GM19328 (cell line): Measurements from ENCODE around the gene THSD4.

Experiments used
- ATAC-seq: cut with Tn5 transposase; IDR thresholded peaks from one replicate; pipeline ENCODE4 v1.9.1; 2021; ENCODE audit warnings: mild to moderate bottlenecking, moderate library complexity; ENCODE audit not compliant: unreplicated experiment

Gene THSD4

GRCh38 chr15:71336671-71337070, 221.4 kb downstream of the THSD4 start:
- no peak for ATAC-seq

DNA sequence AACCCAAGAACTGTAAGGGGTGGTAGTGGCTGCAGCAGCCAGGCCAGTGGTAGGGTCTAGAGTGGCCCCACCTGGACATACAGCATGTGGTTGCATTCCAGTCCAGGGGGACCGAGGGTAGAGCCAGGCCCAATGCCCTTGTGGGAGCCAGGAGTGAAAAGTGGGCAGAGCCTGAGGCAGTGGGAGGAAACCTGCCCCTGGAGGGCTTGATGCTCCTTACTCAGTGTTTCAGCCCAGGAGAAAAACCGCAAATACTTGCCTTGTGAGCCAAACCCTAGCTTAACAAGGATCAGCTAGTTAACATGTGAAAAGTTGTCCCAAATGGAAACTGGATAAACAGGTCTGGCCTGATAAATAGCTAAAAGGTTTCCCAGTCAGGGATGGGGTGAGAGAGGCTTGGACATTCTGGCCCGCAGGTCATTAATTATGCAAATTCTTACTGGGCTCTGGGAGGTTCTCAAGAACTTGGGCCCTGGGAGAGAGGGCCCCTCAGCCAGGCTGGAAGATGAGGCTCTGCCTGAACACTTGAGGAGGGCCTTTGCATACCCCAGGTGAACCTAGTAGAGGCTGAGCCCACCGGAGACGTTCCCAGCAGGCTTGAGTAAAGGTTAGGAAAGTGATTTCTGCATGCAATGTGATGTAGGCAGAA, 222.1 kb downstream of the THSD4 start:
- no peak for ATAC-seq

GRCh38 chr15:71338265-71338664, 223.0 kb downstream of the THSD4 start:
- no peak for ATAC-seq

DNA sequence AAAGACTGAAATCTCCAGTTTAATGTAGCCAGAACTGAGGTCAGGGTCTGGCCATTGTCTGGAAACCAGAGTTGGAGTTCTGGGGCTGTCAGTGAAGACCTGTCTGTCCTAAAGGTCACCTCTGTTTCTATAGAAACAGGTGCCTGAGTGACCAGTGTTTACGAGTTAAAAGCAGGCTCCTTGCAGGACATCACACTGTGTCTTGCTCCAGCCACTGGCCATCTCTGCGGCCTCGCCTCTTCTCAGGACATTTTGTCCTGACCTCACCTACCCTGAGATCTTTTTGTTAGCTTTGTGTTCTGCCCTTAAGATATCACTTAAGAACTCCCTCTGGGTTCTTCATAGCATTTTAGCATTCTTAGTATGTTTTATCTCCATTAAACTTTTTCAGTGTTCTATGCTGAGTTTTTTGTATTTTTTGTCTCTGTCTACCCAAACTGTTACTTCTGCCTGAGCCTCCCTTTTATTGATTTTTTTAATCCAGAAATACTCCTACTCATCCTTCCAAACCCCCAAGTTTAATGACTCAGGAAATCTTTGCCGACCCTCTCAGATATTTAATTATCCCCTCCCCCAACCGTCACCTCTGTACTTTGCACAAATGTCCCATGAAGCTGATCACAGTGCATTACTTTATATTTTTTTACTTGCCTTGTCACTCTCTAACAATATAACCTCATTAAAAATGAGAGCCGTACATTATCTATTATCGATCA, 223.7 kb downstream of the THSD4 start:
- ATAC-seq: no peak

- ATAC-seq: no peak
Observed at GRCh38 chr15:71341811-71342550, 226.7 kb downstream of the THSD4 start.

DNA sequence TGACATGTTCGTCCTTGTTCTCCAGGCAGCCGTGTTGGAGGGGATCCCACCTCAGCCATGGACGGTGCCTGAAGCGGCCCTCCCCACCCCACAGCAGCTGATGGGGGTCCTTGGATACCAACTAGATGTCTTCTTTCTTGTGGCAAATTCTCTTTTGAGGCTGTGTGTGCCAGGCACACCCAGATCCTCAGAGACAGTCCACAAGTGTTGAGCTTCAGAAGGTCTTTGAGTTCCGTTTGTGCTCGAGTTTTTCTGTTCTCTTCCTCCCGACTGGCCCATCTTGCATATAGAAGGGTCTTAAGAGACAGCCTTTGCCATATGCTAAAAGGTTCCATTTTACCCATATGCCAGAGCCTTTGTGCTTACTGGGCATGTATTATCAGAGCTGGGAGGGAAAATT, 227.4 kb downstream of the THSD4 start:
- ATAC-seq: no peak

DNA sequence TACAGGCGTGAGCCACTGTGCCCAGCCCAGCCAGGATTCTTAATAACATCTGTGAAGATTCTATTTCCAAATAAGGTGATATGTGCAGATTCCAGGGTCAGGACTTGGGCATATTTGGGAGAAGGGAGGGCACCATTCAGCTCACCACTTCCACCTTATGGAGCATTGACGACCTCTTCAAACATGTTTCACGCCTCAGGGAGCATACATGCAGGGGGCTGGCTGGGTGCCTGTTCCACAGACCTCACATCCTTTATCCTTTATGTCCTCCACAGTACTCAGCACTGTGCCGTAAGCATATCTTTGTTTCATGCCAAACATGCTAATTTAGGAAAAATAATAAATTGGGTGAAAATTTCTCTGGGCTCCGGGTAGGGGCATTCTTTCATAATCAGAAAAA, 229.0 kb downstream of the THSD4 start:
- ATAC-seq: no peak

DNA sequence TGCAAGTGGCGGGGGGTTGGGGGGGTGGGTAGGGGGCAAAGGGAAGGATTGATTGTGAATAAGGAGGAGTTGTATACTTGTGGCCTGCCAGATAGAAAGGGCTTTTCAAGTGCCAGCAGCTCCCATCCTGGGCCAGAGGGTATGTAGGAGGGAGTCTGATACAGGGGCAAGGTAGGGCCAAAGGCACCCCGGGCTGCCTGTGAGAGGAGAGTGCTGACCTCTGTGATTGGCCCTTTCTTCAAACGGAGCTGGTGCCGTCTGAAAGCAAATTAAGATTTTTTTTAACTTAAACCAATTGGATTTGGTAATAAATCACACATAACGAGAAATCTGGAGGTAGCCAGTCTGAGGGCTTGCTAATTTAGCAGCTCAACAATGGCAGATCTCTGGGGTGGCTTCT, 229.9 kb downstream of the THSD4 start:
- ATAC-seq: no peak

GRCh38 chr15:71346464-71346863, 231.2 kb downstream of the THSD4 start:
- ATAC-seq: no peak

DNA sequence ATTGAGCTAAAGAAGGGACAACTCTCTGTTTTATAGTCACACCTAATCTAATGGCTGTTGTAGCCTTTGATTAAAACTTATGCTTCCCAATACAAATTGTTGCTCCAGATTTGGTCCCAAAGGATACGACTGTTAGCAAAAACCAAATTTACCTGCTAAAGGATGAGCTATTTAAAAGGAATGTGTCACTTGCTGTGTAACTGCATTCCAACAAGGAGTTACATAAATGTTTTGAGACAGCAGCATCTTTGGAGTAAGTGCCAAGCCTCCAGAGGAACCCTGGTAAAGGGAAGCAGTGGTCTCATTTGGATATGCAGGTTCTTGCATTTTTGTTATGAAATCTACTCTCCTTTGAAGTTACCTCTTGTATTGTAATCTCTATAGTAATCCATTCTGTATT, 233.3 kb downstream of the THSD4 start:
- ATAC-seq: no peak

DNA sequence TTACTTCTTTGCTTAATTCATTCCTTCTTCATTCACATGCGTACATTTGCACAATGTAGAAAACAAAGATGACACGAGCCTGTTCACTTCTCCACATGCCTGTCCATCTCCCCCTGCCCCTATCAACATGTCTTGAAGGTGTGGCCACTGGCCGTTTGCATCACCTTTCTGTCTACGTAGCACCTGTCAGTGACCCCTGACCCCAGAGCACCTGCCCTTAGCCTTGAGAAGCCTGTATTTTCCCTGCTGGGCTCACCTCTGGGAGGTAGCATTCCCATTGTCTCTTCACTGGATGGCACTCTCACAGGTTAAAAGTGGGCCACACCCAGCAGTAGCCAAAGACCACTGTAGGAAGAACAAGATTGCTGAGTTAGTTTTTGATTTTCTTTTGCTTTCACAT, 234.1 kb downstream of the THSD4 start:
- no peak for ATAC-seq

DNA sequence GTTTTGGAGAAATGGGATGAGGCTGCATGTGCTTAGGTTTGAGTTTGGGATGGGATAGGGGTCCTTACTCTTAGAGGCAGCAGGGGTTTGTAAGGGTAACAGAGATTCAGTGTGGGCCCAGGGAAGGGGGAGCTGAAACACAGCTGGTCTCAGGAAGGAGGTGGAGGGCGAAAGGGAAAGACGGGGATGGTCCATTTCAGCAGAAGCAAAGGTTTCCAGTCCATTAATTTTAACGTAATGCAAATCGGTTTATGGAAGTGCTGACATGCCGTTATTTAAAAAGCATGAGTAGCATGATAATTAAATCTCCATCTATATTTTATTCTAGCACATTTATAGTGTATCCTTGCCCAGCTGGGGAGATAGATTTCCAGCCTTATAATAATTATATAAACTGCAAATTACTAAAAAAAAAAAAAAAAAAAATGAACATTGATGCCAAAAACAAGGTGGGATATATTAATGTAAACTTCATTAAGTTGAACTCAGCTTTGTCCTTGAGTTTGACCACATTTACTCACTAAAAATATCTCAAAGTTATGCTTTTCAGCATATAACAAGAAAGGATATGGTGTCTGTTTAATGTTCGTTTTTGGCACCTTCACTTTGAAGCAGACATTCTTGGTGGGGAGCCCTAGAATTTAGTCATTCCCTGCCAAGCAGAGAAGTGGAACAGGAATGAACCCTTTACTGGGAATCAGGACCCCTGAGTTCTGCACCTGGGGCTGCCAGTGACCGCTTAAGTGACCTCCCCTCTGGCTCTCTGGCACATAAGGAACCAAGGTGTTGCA, 234.7 kb downstream of the THSD4 start:
- no peak for ATAC-seq

DNA sequence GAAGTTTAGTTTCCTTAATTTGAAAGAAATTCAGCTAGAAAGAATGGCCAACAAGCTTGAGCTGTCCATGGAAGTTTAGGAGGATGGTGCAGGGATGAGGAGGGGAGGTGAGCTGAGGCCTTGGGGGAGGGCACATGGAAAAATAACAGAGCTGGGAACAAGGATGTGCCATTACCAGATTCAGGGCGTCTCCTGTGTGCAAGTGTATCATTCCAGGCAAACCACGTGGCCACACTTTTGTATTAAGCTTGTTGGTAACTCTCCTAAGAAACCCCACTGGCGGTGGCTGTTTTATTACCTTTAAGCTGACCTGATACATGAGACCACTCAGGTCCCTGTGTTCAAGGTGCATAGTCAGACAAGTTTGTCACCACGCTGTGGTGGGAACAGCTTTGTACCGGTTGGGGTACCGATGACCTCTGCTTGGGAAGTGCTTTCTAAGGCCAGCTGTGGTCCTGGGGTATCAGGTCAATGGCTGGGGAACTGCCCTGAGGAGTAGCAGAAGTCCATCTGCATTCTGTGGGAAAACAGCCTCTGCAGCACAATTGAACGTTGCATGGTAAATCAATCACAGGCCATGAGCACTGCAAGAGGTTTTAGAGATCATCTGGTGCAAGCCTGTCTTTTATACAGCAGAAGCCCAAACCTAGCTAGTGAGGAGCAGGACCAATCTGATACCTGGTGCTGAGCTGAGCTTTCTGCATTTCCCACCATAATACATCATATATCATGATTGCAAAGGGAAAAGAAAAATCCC, 235.5 kb downstream of the THSD4 start:
- no peak for ATAC-seq

DNA sequence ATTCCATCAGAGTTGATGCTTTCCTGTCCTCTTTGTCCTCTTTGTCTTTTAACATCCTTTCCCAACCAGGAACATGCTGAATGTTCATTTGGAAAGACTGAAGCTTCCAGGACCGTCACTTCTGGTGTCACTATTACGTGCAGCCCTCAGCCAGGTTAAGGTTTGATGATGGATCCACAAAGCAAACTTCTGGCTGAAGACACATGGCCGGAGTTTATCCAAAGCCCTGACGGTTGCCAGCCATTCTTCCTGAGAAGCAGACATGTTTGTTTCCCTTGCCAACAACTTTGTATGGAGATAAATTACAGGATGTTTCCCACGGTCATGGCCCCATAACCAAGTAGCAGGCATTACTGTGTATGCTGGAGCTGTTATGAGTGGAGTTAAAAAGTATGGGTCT, 236.9 kb downstream of the THSD4 start:
- ATAC-seq: no peak

DNA sequence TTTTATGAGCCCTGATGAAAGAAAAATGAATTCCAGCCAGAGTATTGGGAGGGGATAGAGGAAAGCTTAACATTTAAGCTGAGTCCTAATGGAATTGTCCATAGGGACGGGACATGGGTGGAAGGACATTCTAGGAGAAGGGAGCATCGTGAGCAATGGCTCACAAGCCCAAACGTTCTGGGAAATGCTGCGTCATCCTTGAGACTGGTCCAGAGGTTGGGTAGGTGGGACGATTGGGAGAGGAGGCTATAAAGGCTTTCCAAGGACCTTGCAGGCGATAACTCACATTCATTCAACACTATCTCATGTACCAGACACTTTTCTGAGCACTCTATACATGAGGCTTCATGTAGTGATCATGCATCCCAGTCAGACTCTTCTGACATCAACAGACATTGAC, 237.5 kb downstream of the THSD4 start:
- no peak for ATAC-seq

DNA sequence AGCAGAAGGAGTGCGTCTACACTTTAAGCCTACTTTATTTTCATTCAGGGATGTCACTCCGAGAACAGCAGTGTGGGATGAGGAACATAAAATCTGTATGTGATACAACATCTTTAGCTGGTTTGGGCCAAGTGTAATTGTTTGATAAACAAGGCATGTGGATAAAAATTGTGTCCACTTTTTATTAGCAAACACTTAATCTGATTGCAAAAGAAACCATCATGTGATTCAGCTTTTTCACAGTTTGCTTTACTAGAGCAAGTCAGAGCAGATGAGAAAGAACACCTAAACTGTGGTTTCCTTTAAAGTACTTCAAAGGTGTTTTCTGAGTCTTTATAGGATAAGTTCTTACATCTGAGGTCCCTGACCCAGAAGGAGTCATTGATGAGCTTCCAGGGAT, 237.9 kb downstream of the THSD4 start:
- no peak for ATAC-seq

DNA sequence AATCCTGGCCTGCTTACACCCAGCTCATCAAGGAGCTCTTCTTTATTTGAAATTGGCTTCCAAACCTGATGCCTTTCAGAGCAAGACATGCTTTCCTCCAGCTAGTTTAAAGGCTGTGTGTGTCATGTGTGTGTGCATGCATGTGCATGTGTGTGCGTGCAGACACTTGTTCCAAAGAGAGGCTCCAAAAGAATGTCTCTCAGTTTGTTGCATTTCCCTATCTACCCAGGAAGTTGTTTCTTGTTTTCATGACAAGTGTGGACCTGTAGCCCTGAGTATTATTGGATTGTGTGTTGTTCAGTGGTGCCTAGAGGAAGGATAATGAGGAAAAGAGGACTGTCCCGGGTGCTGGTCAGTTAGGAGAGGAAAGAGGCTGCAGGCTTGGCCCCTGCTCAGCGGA, 240.0 kb downstream of the THSD4 start:
- no peak for ATAC-seq

DNA sequence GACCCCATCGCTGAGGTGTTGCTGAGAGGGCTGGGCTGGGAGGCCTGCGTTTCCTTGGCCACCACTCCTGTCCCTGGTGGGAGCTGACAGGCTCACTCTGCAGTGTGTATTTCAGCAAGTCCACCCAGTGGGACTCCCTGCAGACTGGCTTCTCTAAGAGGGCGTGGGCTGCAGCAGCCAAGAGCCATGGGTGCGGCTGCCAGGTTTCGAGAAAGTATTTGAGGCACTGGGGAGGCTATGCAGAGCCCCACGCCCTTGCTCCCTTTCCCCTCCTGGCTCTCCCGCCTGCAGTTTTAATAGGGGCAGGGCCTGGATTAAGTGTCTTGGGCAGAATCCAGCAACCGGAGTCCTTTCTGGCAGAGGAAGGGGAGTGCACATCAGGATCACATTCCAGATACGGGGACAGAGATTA, 242.1 kb downstream of the THSD4 start:
- ATAC-seq: no peak

GRCh38 chr15:71357967-71358366, 242.7 kb downstream of the THSD4 start:
- ATAC-seq: no peak

- ATAC-seq: no peak
Observed at GRCh38 chr15:71359246-71359645, 244.0 kb downstream of the THSD4 start.

GRCh38 chr15:71362556-71362955, 247.3 kb downstream of the THSD4 start:
- ATAC-seq: no peak
